ENCODE data around the gene CFAP57. TPM values are rescaled to one million over a fixed set of nuclear protein-coding genes. Genes with fewer than 3 reads are reported as not detected.

CFAP57 gene
- total and polyA plus RNA-seq, 2 of the 13 experiments (the other 11 are each of a cell fraction or from before 2014, with no cell fraction given), result 0.01 TPM; not detected in 1

- TF ChIP-seq ZNF318 (CRISPR knock-in tag; IDR thresholded peaks at IDR 0.05) (no peak), SRSF9 (IDR thresholded peaks at IDR 0.05; ENCODE audit: borderline replicate concordance, insufficient read depth, low read depth, low read length, poor library complexity, severe bottlenecking) (no peak), FOXA3 (CRISPR knock-in tag; IDR thresholded peaks at IDR 0.05) (peak; percentile 72), ZNF792 (CRISPR knock-in tag; IDR thresholded peaks at IDR 0.05) (no peak), SALL2 (CRISPR knock-in tag; IDR thresholded peaks at IDR 0.05) (no peak), ZC3H4 (CRISPR knock-in tag; IDR thresholded peaks at IDR 0.05; ENCODE audit: borderline replicate concordance) (no peak), DNMT1 (CRISPR knock-in tag; IDR thresholded peaks at IDR 0.05) (no peak), SOX13 (IDR thresholded peaks at IDR 0.05) (no peak), SOX13 (CRISPR knock-in tag; conservative IDR thresholded peaks at IDR 0.05 in 1 of 2, IDR thresholded peaks at IDR 0.05 in 1 of 2) (peak in 1 of 2 experiments; percentile 33; a peak in 1 of 4 replicates), SIX1 (CRISPR knock-in tag; IDR thresholded peaks at IDR 0.05; ENCODE audit: borderline replicate concordance) (peak; percentile 18; the same call in 1 of the 2 replicates), NFAT5 (CRISPR knock-in tag; IDR thresholded peaks at IDR 0.05) (no peak), ZGPAT (CRISPR knock-in tag; IDR thresholded peaks at IDR 0.05) (0 out of 2 replicates have a peak, but pooled peaks have one; percentile 33), TCF7 (IDR thresholded peaks at IDR 0.05; ENCODE audit: low read depth) (peak; percentile 60; the same call in 1 of the 2 replicates)
These were observed 74.5 kb downstream of the CFAP57 start (continued) for GRCh38 chr1:43246466-43247213.
